ENCODE measurements around the gene PLB1. TPM values are rescaled to one million over a fixed set of nuclear protein-coding genes. Genes with fewer than 3 reads are reported as not detected.

PLB1 gene
- total RNA-seq, 1 donor from 2014 or later, result not detected

- Mint-ChIP-seq H3K27me3 (ENCODE audit: unreplicated experiment) (peaks cover 2% of the 10 kb centered on the region), H3K4me3 (ENCODE audit: unreplicated experiment) (no peak overlapping the region), H3K4me1 (ENCODE audit: low read depth, unreplicated experiment) (peaks cover 3% of the 10 kb centered on the region), H3K36me3 (ENCODE audit: unreplicated experiment) (peaks cover 4% of the 10 kb centered on the region), H3K27ac (ENCODE audit: unreplicated experiment) (no peak overlapping the region), H3K9me3 (ENCODE audit: unreplicated experiment) (no peaks in the 10 kb centered on the region)
- DNase-seq, result no peak
- no peak for TF ChIP-seq CTCF (IDR thresholded peaks at IDR 0.05; ENCODE audit: partially characterized antibody, unreplicated experiment)
These were observed 134.5 kb downstream of the PLB1 start for GRCh38 chr2:28630341-28630740.

- no peak overlapping the region for H3K4me3 Mint-ChIP-seq (ENCODE audit: unreplicated experiment)
- no peak for TF ChIP-seq CTCF (IDR thresholded peaks at IDR 0.05; ENCODE audit: partially characterized antibody, unreplicated experiment)
- H3K4me1 Mint-ChIP-seq (ENCODE audit: low read depth, unreplicated experiment), result no peaks in the 10 kb centered on the region
These were observed 135.8 kb downstream of the PLB1 start for GRCh38 chr2:28631514-28632206.

GRCh38 chr2:28632791-28633190 lies 136.9 kb downstream of the PLB1 start:
- no peaks in the 10 kb centered on the region for H3K4me1 Mint-ChIP-seq (ENCODE audit: low read depth, unreplicated experiment)
- H3K4me3 Mint-ChIP-seq (ENCODE audit: unreplicated experiment), result no peak overlapping the region
- peaks cover 1% of the 10 kb centered on the region for H3K9me3 Mint-ChIP-seq (ENCODE audit: unreplicated experiment)
- TF ChIP-seq CTCF (IDR thresholded peaks at IDR 0.05; ENCODE audit: partially characterized antibody, unreplicated experiment), result no peak
- H3K27ac Mint-ChIP-seq (ENCODE audit: unreplicated experiment), result no peak overlapping the region
- H3K36me3 Mint-ChIP-seq (ENCODE audit: unreplicated experiment), result peaks cover 4% of the 10 kb centered on the region
- DNase-seq, result no peak
- H3K27me3 Mint-ChIP-seq (ENCODE audit: unreplicated experiment), result peaks cover 2% of the 10 kb centered on the region

More at GRCh38 chr2:28631514-28632206, 135.8 kb downstream of the PLB1 start:
- peaks cover 2% of the 10 kb centered on the region for H3K27me3 Mint-ChIP-seq (ENCODE audit: unreplicated experiment)
- no peak overlapping the region for H3K27ac Mint-ChIP-seq (ENCODE audit: unreplicated experiment)
- H3K9me3 Mint-ChIP-seq (ENCODE audit: unreplicated experiment), result no peaks in the 10 kb centered on the region
- H3K36me3 Mint-ChIP-seq (ENCODE audit: unreplicated experiment), result peaks cover 4% of the 10 kb centered on the region
- DNase-seq, result no peak

- H3K27me3 Mint-ChIP-seq (ENCODE audit: unreplicated experiment), result peaks cover 2% of the 10 kb centered on the region
These were observed 137.3 kb downstream of the PLB1 start for GRCh38 chr2:28633204-28633603.

More at GRCh38 chr2:28633204-28633603, 137.3 kb downstream of the PLB1 start:
- Mint-ChIP-seq H3K4me3 (ENCODE audit: unreplicated experiment) (no peak overlapping the region), H3K36me3 (ENCODE audit: unreplicated experiment) (peaks cover 4% of the 10 kb centered on the region), H3K27ac (ENCODE audit: unreplicated experiment) (no peak overlapping the region), H3K4me1 (ENCODE audit: low read depth, unreplicated experiment) (no peaks in the 10 kb centered on the region), H3K9me3 (ENCODE audit: unreplicated experiment) (peaks cover 1% of the 10 kb centered on the region)
- DNase-seq, result no peak
- no peak for TF ChIP-seq CTCF (IDR thresholded peaks at IDR 0.05; ENCODE audit: partially characterized antibody, unreplicated experiment)

Measured in glutamatergic neuron (in vitro differentiated cells).